Natural killer cell (primary cell): ENCODE data around the gene DERA. TPM values are rescaled to one million over a fixed set of nuclear protein-coding genes. Genes with fewer than 3 reads are reported as not detected.

ENCODE experiments used
- ATAC-seq, 3 donors: fragments of 150-1000 bp in 2 of 3; fragments of 200-7000 bp in 1 of 3; cut with Tn5 transposase; 1 replicate in 1 of 3; 2 replicates in 2 of 3; pipeline ENCODE4 v1.10.0; 2021; ENCODE audit warnings: mild to moderate bottlenecking in 2 of 3, moderate library complexity in 2 of 3
- DNase-seq, 2 donors: peaks; one replicate each; pipeline versions ENCODE4 v3.0.0 to v3.0.0-alpha.2; 2013 to 2021; ENCODE audit warnings: mixed read lengths in 1 of 2
- H3K27ac ChIP-seq: one replicate; pipeline ENCODE4 v1.5.1; 2013; ENCODE audit warnings: mild to moderate bottlenecking, low read length
- H3K27me3 ChIP-seq: one replicate; pipeline ENCODE4 v1.6.1; 2013; ENCODE audit warnings: low read length; ENCODE audit not compliant: control insufficient read depth, insufficient read depth
- H3K36me3 ChIP-seq: one replicate; pipeline ENCODE4 v1.6.1; 2013; ENCODE audit warnings: low read length; ENCODE audit not compliant: control insufficient read depth, insufficient read depth
- H3K4me1 ChIP-seq: one replicate; pipeline ENCODE4 v1.6.1; 2013; ENCODE audit warnings: low read length; ENCODE audit not compliant: control insufficient read depth, insufficient read depth
- H3K4me3 ChIP-seq: one replicate; pipeline ENCODE4 v1.5.1; 2013; ENCODE audit warnings: low read length
- H3K9me3 ChIP-seq: one replicate; pipeline ENCODE4 v1.6.1; 2013; ENCODE audit warnings: low read length; ENCODE audit not compliant: control insufficient read depth, insufficient read depth
- H3K27ac Mint-ChIP-seq, 2 donors: one replicate each; pipeline ENCODE4 v1.8.0; 2022; ENCODE audit warnings: mild to moderate bottlenecking in 2 of 2, mixed read lengths in 2 of 2, moderate library complexity in 1 of 2
- H3K27me3 Mint-ChIP-seq, 2 donors: one replicate each; pipeline ENCODE4 v1.8.0; 2022; ENCODE audit warnings: low read depth in 2 of 2, mixed read lengths in 2 of 2
- H3K36me3 Mint-ChIP-seq: one replicate; pipeline ENCODE4 v1.8.0; 2022; ENCODE audit warnings: mixed read lengths
- H3K4me1 Mint-ChIP-seq, 2 donors: one replicate each; pipeline ENCODE4 v1.8.0; 2022; ENCODE audit warnings: mixed read lengths in 2 of 2
- H3K4me3 Mint-ChIP-seq: one replicate; pipeline ENCODE4 v1.8.0; 2022; ENCODE audit warnings: mild to moderate bottlenecking, moderate library complexity, mixed read lengths
- H3K9me3 Mint-ChIP-seq, 2 donors: one replicate each; pipeline ENCODE4 v1.8.0; 2022; ENCODE audit warnings: mixed read lengths in 2 of 2
- WGBS: methylation state at CpG from one replicate; pipeline ENCODE4 v1.1.7; 2013; ENCODE audit warnings: missing lambda C conversion rate; ENCODE audit not compliant: insufficient coverage; 5-methylcytosine and 5-hydroxymethylcytosine counted together
- intact Hi-C: fragments of 100-400 bp; cut with micrococcal nuclease; formaldehyde crosslinking; loops from one replicate; pipeline ENCODE4 v1.14.2; 2022
- total RNA-seq, 4 donors: library from RNA; stranded (reverse); fragments of 120-200 nt in 1 of 4; gene quantifications; one replicate each; pipeline versions ENCODE4 v1.2.3 to v1.2.4, GENCODE V29; 2013 to 2022
- TF ChIP-seq, protein P1 (sequence below): fragments of 200-600 bp; IDR thresholded peaks from one replicate; pipeline ENCODE4 v1.8.0; 2022; ENCODE audit warnings: antibody characterized with exemption

DERA gene
- total RNA-seq, 3 donors from 2014 or later (not counting 1 experiment from before 2014, with no cell fraction given), result 15.6 to 22.1 (median 20.4) TPM

GRCh38 chr12:16018306-16018705, 107.2 kb downstream of the DERA start:
- Histone ChIP-seq H3K9me3 (peaks cover 19% of the 10 kb centered on the region), H3K4me1 (no peaks in the 10 kb centered on the region), H3K27ac (no peak overlapping the region), H3K27me3 (no peaks in the 10 kb centered on the region), H3K36me3 (peaks cover 8% of the 10 kb centered on the region), H3K4me3 (no peak overlapping the region)
- 100% methylated on average over 1 of the region's 2 CpGs for WGBS
- DNase-seq (no peak), ATAC-seq (no peak)
- Mint-ChIP-seq H3K4me1 (peaks cover 6 to 16% of the 10 kb centered on the region in 2 donors), H3K4me3 (no peak overlapping the region), H3K27ac (no peak overlapping the region), H3K27me3 (no peaks in the 10 kb centered on the region), H3K9me3 (peaks cover 11 to 18% of the 10 kb centered on the region in 2 donors), H3K36me3 (peaks cover 36% of the 10 kb centered on the region)
- intact Hi-C loops, result no loop called here
- TF ChIP-seq, protein P1, sequence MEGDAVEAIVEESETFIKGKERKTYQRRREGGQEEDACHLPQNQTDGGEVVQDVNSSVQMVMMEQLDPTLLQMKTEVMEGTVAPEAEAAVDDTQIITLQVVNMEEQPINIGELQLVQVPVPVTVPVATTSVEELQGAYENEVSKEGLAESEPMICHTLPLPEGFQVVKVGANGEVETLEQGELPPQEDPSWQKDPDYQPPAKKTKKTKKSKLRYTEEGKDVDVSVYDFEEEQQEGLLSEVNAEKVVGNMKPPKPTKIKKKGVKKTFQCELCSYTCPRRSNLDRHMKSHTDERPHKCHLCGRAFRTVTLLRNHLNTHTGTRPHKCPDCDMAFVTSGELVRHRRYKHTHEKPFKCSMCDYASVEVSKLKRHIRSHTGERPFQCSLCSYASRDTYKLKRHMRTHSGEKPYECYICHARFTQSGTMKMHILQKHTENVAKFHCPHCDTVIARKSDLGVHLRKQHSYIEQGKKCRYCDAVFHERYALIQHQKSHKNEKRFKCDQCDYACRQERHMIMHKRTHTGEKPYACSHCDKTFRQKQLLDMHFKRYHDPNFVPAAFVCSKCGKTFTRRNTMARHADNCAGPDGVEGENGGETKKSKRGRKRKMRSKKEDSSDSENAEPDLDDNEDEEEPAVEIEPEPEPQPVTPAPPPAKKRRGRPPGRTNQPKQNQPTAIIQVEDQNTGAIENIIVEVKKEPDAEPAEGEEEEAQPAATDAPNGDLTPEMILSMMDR, result no peak

GRCh38 chr12:16019136-16019535, 108.0 kb downstream of the DERA start:
- H3K4me3 Mint-ChIP-seq, result no peak overlapping the region
- TF ChIP-seq, protein P1, result no peak
- intact Hi-C loops, result no loop called here
- Histone ChIP-seq H3K27ac (no peak overlapping the region), H3K9me3 (peaks cover 17% of the 10 kb centered on the region), H3K36me3 (peaks cover 8% of the 10 kb centered on the region), H3K4me3 (no peak overlapping the region), H3K4me1 (no peaks in the 10 kb centered on the region), H3K27me3 (no peaks in the 10 kb centered on the region)
- DNase-seq (no peak), ATAC-seq (no peak)
- peaks cover 0 to 16% of the 10 kb centered on the region in 2 donors for H3K4me1 Mint-ChIP-seq
- H3K9me3 Mint-ChIP-seq, result peaks cover 7 to 11% of the 10 kb centered on the region in 2 donors
- H3K27me3 Mint-ChIP-seq, result no peaks in the 10 kb centered on the region
- no peak overlapping the region for H3K27ac Mint-ChIP-seq
- peaks cover 32% of the 10 kb centered on the region for H3K36me3 Mint-ChIP-seq

DNA sequence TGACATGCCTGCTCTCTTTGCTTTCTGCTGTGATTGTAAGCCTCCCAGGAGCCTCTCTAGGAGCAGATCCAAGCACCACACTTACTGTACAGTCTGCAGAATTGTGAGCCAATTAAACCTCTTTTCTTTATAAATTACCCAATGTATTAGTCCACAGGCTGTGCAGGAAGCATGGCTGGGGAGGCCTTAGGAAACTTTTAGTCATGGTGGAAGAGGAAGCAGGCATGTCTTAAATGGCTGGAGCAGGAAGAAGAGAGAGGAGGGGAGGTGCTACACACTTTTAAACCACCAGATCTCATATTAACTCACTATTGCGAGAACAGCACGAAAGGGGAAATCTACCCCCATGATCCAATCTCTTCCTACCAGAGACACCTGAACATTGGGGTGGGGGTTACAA, 108.9 kb downstream of the DERA start:
- DNase-seq (no peak), ATAC-seq (no peak)
- H3K27ac ChIP-seq, result no peak overlapping the region
- H3K27me3 ChIP-seq, result no peaks in the 10 kb centered on the region
- Mint-ChIP-seq H3K27me3 (no peaks in the 10 kb centered on the region), H3K9me3 (peaks cover 5 to 11% of the 10 kb centered on the region in 2 donors), H3K4me3 (no peak overlapping the region), H3K36me3 (peaks cover 29% of the 10 kb centered on the region), H3K4me1 (peaks cover 0 to 16% of the 10 kb centered on the region in 2 donors), H3K27ac (no peak overlapping the region)
- no peak overlapping the region for H3K4me3 ChIP-seq
- intact Hi-C loops, result no loop called here
- TF ChIP-seq, protein P1, result no peak
- no CpG with 5 or more reads among the region's 2 CpGs for WGBS
- H3K9me3 ChIP-seq, result peaks cover 8% of the 10 kb centered on the region
- no peaks in the 10 kb centered on the region for H3K4me1 ChIP-seq
- H3K36me3 ChIP-seq, result peaks cover 8% of the 10 kb centered on the region

GRCh38 chr12:16021026-16021425, 109.9 kb downstream of the DERA start:
- 100% methylated on average over 1 of the region's 1 CpG for WGBS
- Mint-ChIP-seq H3K4me3 (no peak overlapping the region), H3K4me1 (peaks cover 0 to 16% of the 10 kb centered on the region in 2 donors), H3K27me3 (no peaks in the 10 kb centered on the region), H3K27ac (no peak overlapping the region), H3K9me3 (peaks cover 5 to 11% of the 10 kb centered on the region in 2 donors), H3K36me3 (peaks cover 19% of the 10 kb centered on the region)
- ATAC-seq, result no peak
- Histone ChIP-seq H3K27me3 (no peaks in the 10 kb centered on the region), H3K4me3 (no peak overlapping the region), H3K27ac (no peak overlapping the region), H3K36me3 (peaks cover 4% of the 10 kb centered on the region), H3K9me3 (peaks cover 7% of the 10 kb centered on the region), H3K4me1 (no peaks in the 10 kb centered on the region)
- TF ChIP-seq, protein P1, result no peak
- no peak for DNase-seq
- intact Hi-C loops, result no loop called here
